ENCODE results near the gene EVX2.

EVX2 gene

DNA sequence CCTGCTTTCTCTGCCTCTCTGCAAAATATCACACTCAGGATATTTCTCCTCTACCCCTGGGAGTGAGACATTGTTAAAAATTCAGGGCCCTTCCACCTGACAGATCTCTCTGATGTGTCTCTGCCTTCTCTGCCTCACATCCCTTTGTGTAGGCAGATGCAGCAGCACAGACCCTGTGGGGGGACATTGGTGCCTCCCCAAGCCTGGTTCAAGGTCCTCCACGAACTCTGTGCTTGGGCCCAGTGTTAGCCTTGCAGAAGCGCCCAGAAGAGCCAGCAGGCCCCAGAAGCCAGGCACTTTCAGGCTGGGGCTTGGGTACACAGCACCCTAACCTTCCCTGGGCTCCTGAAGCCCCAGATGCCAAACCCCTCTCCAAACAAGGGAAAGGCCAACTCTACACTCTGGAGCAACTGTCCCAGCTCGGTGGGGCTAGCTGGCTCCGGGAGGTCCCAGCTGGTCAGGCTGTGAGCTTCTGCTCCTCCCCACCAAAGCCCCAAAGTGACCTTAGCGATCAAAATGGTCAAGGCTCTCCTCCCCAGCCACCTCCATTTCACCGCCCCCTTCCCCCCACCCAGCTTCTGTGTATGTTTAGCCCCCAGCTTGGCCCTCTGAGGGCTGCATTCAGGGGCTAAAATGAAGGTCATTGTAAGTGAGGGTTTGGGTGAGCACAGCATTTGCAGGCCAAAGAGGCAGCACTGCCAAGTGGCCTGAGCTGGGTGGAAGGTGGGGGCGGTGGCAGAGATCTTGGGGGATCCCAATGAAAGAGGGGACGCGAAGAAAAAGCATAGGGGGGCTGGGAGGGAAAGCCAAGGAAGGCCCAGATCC is 41.4 kb upstream of the EVX2 start:
- TF ChIP-seq ZNF274 (IDR thresholded peaks at IDR 0.05; ENCODE audit: low read depth, low read length) = no peak

GRCh38 chr2:176124110-176124946 is 40.6 kb upstream of the EVX2 start:
- TF ChIP-seq ZNF274 (IDR thresholded peaks at IDR 0.05; ENCODE audit: low read depth, low read length) = no peak

More for the DNA sequence above, 41.4 kb upstream of the EVX2 start:
- H3K4me3 ChIP-seq (ENCODE audit: low read length) = no peak overlapping the region

GRCh38 chr2:176123411-176124109 is 39.8 kb upstream of the EVX2 start:
- no peak for TF ChIP-seq ZNF274 (IDR thresholded peaks at IDR 0.05; ENCODE audit: low read depth, low read length)
- H3K4me3 ChIP-seq (ENCODE audit: low read length) = no peak overlapping the region

More at GRCh38 chr2:176124110-176124946, 40.6 kb upstream of the EVX2 start:
- no peak overlapping the region for H3K4me3 ChIP-seq (ENCODE audit: low read length)

- no peak for TF ChIP-seq ZNF274 (IDR thresholded peaks at IDR 0.05; ENCODE audit: low read depth, low read length)
- H3K4me3 ChIP-seq (ENCODE audit: low read length) = peak within 1 kb of the TSS; percentile 5; the same call in 1 of the 2 replicates
Measured at GRCh38 chr2:176122683-176123410, 39.1 kb upstream of the EVX2 start, which contains the start of gene HOXD9. TSS of gene HOXD9 (plus strand) at chr2:176122719. CDS start at chr2:176122769, 50 bp downstream.

GRCh38 chr2:176122052-176122682 is 38.4 kb upstream of the EVX2 start:
- H3K4me3 ChIP-seq (ENCODE audit: low read length) = peak overlapping the region; percentile 5; the same call in 1 of the 2 replicates
- no peak for TF ChIP-seq ZNF274 (IDR thresholded peaks at IDR 0.05; ENCODE audit: low read depth, low read length)

DNA sequence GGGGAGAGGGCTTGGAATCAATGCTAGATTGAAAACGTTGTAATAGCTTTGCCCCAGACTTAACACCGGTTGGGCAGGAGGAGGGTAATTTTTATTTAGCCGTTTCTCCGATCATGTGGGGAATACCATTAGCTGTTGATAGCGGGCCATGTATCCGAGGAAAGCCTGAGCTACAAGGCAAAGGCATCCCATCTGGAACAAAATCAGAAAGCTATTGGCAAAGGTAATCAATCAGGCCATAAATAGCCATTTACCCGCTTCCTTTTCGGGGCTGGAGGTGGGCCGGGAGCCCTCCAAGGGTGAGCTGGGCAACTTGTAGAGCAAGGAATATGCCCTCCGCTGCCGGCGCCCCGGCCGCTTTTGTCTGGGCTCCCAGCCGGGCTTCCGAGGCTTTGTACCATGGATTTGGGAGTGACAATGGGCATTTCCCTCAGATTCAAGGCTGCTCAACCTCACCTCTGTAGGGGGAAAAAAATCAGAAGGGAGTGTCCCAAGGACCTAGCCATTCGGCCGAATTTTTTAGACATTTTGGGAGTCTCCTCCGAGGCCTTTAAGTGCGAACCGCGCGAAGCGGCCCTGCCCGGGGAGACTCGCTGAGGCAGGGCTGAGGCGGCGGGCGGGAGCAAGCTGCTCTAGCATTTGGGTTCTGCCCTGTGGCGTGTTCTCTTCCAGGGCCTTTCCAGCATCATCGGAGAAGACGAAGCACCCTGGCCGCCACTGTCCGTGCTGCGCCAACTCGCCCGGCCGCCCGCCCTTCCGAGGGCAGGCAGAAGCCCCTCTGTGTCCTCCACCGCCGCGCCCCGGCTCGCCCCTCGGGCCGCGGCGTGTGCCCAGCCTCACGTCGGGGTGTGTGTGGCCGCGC is 37.7 kb upstream of the EVX2 start:
- no peak overlapping the region for H3K4me3 ChIP-seq (ENCODE audit: low read length)
- no peak for TF ChIP-seq ZNF274 (IDR thresholded peaks at IDR 0.05; ENCODE audit: low read depth, low read length)

DNA sequence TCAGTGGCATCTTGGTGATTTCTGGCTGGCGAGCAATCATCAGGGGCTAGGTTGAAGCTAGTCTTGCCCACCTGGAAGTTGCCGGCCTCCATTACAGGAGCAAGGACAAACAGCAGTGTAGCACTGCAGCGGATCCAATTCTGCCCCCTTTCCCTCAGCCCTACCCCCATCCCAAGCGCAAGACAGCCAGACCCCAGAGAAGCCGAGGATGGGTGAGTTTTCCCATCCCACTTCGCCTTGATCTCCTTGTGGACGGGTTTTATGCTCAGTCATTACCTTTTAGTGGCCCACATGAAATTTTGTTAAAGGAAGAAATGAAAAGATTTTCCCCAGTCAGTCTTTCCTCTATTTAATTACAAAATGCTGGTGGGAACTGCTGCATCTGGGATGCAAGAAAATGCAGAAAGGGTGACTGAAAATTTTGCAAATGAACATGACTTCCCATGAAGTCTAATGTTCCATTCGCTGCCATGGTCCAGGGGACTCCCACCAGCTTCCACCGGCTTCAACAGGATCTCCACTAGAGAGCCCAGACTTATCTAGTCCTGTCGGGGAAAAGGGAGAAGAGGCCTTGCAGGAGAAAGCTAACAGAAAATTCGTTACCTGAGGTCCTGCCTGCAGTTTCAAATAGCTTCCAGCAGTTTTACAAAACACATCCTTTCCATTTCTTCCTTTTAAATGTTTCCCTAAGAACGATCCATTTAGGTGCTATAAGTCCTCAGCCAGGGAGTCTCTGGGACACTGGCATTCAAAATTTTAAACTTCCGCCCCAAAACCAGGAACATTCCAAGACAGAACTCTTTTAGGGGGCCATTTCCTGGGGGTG is 36.8 kb upstream of the EVX2 start:
- TF ChIP-seq ZNF274 (IDR thresholded peaks at IDR 0.05; ENCODE audit: low read depth, low read length) = no peak
- H3K4me3 ChIP-seq (ENCODE audit: low read length) = no peak overlapping the region

- no peak overlapping the region for H3K4me3 ChIP-seq (ENCODE audit: low read length)
- TF ChIP-seq ZNF274 (IDR thresholded peaks at IDR 0.05; ENCODE audit: low read depth, low read length) = no peak
Measured at GRCh38 chr2:176118601-176119339, 35.0 kb upstream of the EVX2 start.

- TF ChIP-seq ZNF274 (IDR thresholded peaks at IDR 0.05; ENCODE audit: low read depth, low read length) = no peak
- no peak overlapping the region for H3K4me3 ChIP-seq (ENCODE audit: low read length)
Measured at GRCh38 chr2:176117823-176118371, 34.1 kb upstream of the EVX2 start.

DNA sequence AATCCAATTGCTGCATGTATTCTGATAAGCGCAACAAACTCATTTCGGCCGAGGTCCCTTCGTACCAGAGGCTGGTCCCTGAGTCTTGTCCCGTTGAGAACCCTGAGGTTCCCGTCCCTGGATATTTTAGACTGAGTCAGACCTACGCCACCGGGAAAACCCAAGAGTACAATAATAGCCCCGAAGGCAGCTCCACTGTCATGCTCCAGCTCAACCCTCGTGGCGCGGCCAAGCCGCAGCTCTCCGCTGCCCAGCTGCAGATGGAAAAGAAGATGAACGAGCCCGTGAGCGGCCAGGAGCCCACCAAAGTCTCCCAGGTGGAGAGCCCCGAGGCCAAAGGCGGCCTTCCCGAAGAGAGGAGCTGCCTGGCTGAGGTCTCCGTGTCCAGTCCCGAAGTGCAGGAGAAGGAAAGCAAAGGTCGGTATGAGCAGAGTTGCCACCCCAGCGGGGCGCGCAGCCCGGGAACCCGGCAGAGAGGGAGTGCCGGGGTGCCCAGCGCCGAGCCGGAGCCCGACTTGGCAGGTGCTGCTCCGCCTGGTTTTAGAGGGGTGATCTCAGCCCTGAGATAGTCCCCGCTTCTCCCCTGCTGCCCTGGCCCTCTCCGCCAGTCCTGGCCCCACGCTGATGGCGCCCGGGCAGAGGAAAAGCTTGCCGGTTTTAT is 33.5 kb upstream of the EVX2 start:
- no peak for TF ChIP-seq ZNF274 (IDR thresholded peaks at IDR 0.05; ENCODE audit: low read depth, low read length)
- H3K4me3 ChIP-seq (ENCODE audit: low read length) = no peak overlapping the region
